GM23338 (cell line): Measurements from ENCODE around the gene BAHCC1. TPM values are rescaled to one million over a fixed set of nuclear protein-coding genes. Genes with fewer than 3 reads are reported as not detected.

Experiments
- CREB1 ChIP-seq: fragments of 250-450 bp; sonication (Bioruptor Pico); IDR thresholded peaks from 2 replicates; pipeline ENCODE4 v1.5.0; 2020; ENCODE audit warnings: low read depth, mild to moderate bottlenecking, moderate library complexity
- ETS1 ChIP-seq: IDR thresholded peaks from 2 replicates; pipeline ENCODE4 v1.6.1; 2016; ENCODE audit warnings: antibody characterized with exemption
- EZH2 ChIP-seq: fragments of 200-600 bp; sonication (generic); IDR thresholded peaks from one replicate; pipeline ENCODE4 v1.8.0; 2017; ENCODE audit warnings: antibody characterized with exemption, mild to moderate bottlenecking, low read depth; ENCODE audit not compliant: unreplicated experiment
- EZH2phosphoT487 ChIP-seq: fragments of 200-600 bp; sonication (generic); IDR thresholded peaks from one replicate; pipeline ENCODE4 v1.8.1; 2018; ENCODE audit warnings: antibody characterized with exemption; ENCODE audit not compliant: unreplicated experiment
- JUNB ChIP-seq: IDR thresholded peaks from one replicate; pipeline ENCODE4 v1.6.1; 2016; ENCODE audit warnings: antibody characterized with exemption; ENCODE audit not compliant: unreplicated experiment
- NANOG ChIP-seq: IDR thresholded peaks from 2 replicates; pipeline ENCODE4 v1.6.1; 2016; ENCODE audit warnings: antibody characterized with exemption, borderline replicate concordance
- POLR2AphosphoS5 ChIP-seq: IDR thresholded peaks from 2 replicates; pipeline ENCODE4 v1.6.1; 2016; ENCODE audit warnings: antibody characterized with exemption, low read depth
- STAT1 ChIP-seq: IDR thresholded peaks from one replicate; pipeline ENCODE4 v1.6.1; 2016; ENCODE audit warnings: antibody characterized with exemption; ENCODE audit not compliant: unreplicated experiment
- ZNF114 ChIP-seq: fragments of 250-450 bp; sonication (Bioruptor Pico); IDR thresholded peaks from 2 replicates; pipeline ENCODE4 v1.5.0; 2020; ENCODE audit warnings: mild to moderate bottlenecking, moderate library complexity
- ZNF331 ChIP-seq: fragments of 250-450 bp; sonication (Bioruptor Pico); IDR thresholded peaks from 2 replicates; pipeline ENCODE4 v1.5.0; 2020; ENCODE audit warnings: low read depth, mild to moderate bottlenecking, moderate library complexity
- ZNF462 ChIP-seq: fragments of 250-450 bp; sonication (Bioruptor Pico); IDR thresholded peaks from 2 replicates; pipeline ENCODE4 v1.5.0; 2020; ENCODE audit warnings: mild to moderate bottlenecking, moderate library complexity
- polyA plus RNA-seq: library from polyadenylated mRNA; unstranded; fragments of >200 nt; fragmentation: Nextera tagmentation; extraction: Ambion mirVana; gene quantifications from 2 replicates; pipeline ENCODE4 v1.2.1, GENCODE V29; 2016
- total RNA-seq: library from RNA; depleted of rRNA; stranded (reverse); fragments of >200 nt; shearing (Covaris generic); gene quantifications from 2 replicates; pipeline ENCODE4 v1.2.3, GENCODE V29; 2014

BAHCC1 gene
- total and polyA plus RNA-seq, 2 experiments from 2014 or later, result 0.24 to 1.1 TPM

GRCh38 chr17:81390029-81390872, 5.0 kb upstream of the BAHCC1 start (continued):
- TF ChIP-seq ZNF462 (CRISPR knock-in tag), result no peak
- TF ChIP-seq EZH2phosphoT487, result no peak
- no peak for TF ChIP-seq CREB1 (CRISPR knock-in tag)
- TF ChIP-seq POLR2AphosphoS5, result no peak
- TF ChIP-seq NANOG, result no peak
- TF ChIP-seq ZNF331 (CRISPR knock-in tag), result no peak
- TF ChIP-seq EZH2, result no peak
- no peak for TF ChIP-seq ETS1
- TF ChIP-seq JUNB, result no peak
- no peak for TF ChIP-seq STAT1
- no peak for TF ChIP-seq ZNF114 (CRISPR knock-in tag)
